ENCODE results near the gene RAB35. TPM values are rescaled to one million over a fixed set of nuclear protein-coding genes. Genes with fewer than 3 reads are reported as not detected.

Gene RAB35
- total RNA-seq, 3 donors from 2014 or later (not counting 1 experiment from before 2014, with no cell fraction given), result 65.0 to 85.9 (median 81.2) TPM

GRCh38 chr12:120117961-120118320, 1.4 kb upstream of the RAB35 start:
- DNase-seq (no peak), ATAC-seq (no peak)
- no peaks in the 10 kb centered on the region for H3K9me3 ChIP-seq (ENCODE audit: control insufficient read depth, insufficient read depth, low read length)
- intact Hi-C loops (cut with micrococcal nuclease), result loop anchor here (5.0 kb wide), 1 partner anchor 84 kb away; the partner anchor contains the start of gene RPLP0
- Mint-ChIP-seq H3K4me3 (peak overlapping the region; percentile 95), H3K27me3 (ENCODE audit: low read depth in 2 of 2) (no peaks in the 10 kb centered on the region), H3K36me3 (no peaks in the 10 kb centered on the region), H3K4me1 (peaks cover 38 to 41% of the 10 kb centered on the region in 2 donors), H3K27ac (peak overlapping the region; percentile 23 to 87), H3K9me3 (no peaks in the 10 kb centered on the region)
- TF ChIP-seq CTCF (IDR thresholded peaks at IDR 0.05), result no peak
- no peaks in the 10 kb centered on the region for H3K36me3 ChIP-seq (ENCODE audit: control insufficient read depth, insufficient read depth, low read length)
- peak overlapping the region; percentile 88 for H3K4me3 ChIP-seq (ENCODE audit: low read length)
- no peaks in the 10 kb centered on the region for H3K27me3 ChIP-seq (ENCODE audit: control insufficient read depth, insufficient read depth, low read length)
- H3K27ac ChIP-seq (ENCODE audit: low read length), result peak overlapping the region; percentile 85
- peaks cover 37% of the 10 kb centered on the region for H3K4me1 ChIP-seq (ENCODE audit: control insufficient read depth, insufficient read depth, low read length)
- 52% methylated on average over 5 of the region's 7 CpGs for WGBS (ENCODE audit: insufficient coverage)

GRCh38 chr12:120116792-120117651, 469 bp upstream of the RAB35 start:
- peak overlapping the region; percentile 85 for H3K27ac ChIP-seq (ENCODE audit: low read length)
- Mint-ChIP-seq H3K9me3 (no peaks in the 10 kb centered on the region), H3K27me3 (ENCODE audit: low read depth in 2 of 2) (no peaks in the 10 kb centered on the region), H3K27ac (peak overlapping the region; percentile 23 to 87), H3K36me3 (no peaks in the 10 kb centered on the region), H3K4me3 (peak overlapping the region; percentile 95), H3K4me1 (peaks cover 43 to 50% of the 10 kb centered on the region in 2 donors)
- H3K36me3 ChIP-seq (ENCODE audit: control insufficient read depth, insufficient read depth, low read length), result no peaks in the 10 kb centered on the region
- H3K27me3 ChIP-seq (ENCODE audit: control insufficient read depth, insufficient read depth, low read length), result no peaks in the 10 kb centered on the region
- peak overlapping the region; percentile 88 for H3K4me3 ChIP-seq (ENCODE audit: low read length)
- ATAC-seq (peak; percentile 82 to 92 (median 86)), DNase-seq (peak; percentile 95 to 97)
- WGBS (ENCODE audit: insufficient coverage), result under 1% methylated on average over 91 of the region's 91 CpGs
- H3K4me1 ChIP-seq (ENCODE audit: control insufficient read depth, insufficient read depth, low read length), result peaks cover 45% of the 10 kb centered on the region
- intact Hi-C loops (cut with micrococcal nuclease), result loop anchor here (5.0 kb wide), 1 partner anchor 85 kb away; the partner anchor contains the start of gene RPLP0
- TF ChIP-seq CTCF (IDR thresholded peaks at IDR 0.05), result no peak
- no peaks in the 10 kb centered on the region for H3K9me3 ChIP-seq (ENCODE audit: control insufficient read depth, insufficient read depth, low read length)

- H3K27ac Mint-ChIP-seq, result peak overlapping the region; percentile 23 to 82
- no peak for TF ChIP-seq CTCF (IDR thresholded peaks at IDR 0.05)
- intact Hi-C loops (cut with micrococcal nuclease), result loop anchor here (5.0 kb wide), 1 partner anchor 86 kb away; the partner anchor contains the start of gene RPLP0
Measured at GRCh38 chr12:120115692-120116440, 687 bp downstream of the RAB35 start.

More at GRCh38 chr12:120115692-120116440, 687 bp downstream of the RAB35 start:
- Mint-ChIP-seq H3K9me3 (no peaks in the 10 kb centered on the region), H3K4me3 (peak overlapping the region; percentile 94), H3K27me3 (ENCODE audit: low read depth in 2 of 2) (no peaks in the 10 kb centered on the region), H3K4me1 (peaks cover 55 to 61% of the 10 kb centered on the region in 2 donors), H3K36me3 (no peaks in the 10 kb centered on the region)
- H3K36me3 ChIP-seq (ENCODE audit: control insufficient read depth, insufficient read depth, low read length), result no peaks in the 10 kb centered on the region
- DNase-seq, result peak in 1 of 2 donors; percentile 43
- peak overlapping the region; percentile 72 for H3K4me3 ChIP-seq (ENCODE audit: low read length)
- no peaks in the 10 kb centered on the region for H3K9me3 ChIP-seq (ENCODE audit: control insufficient read depth, insufficient read depth, low read length)
- no peak for ATAC-seq
- H3K27ac ChIP-seq (ENCODE audit: low read length), result peak overlapping the region; percentile 38
- 12% methylated on average over 28 of the region's 31 CpGs for WGBS (ENCODE audit: insufficient coverage)
- no peaks in the 10 kb centered on the region for H3K27me3 ChIP-seq (ENCODE audit: control insufficient read depth, insufficient read depth, low read length)
- peaks cover 56% of the 10 kb centered on the region for H3K4me1 ChIP-seq (ENCODE audit: control insufficient read depth, insufficient read depth, low read length)

Data from natural killer cell (primary cell).